ENCODE data around the gene LGI4. TPM values are rescaled to one million over a fixed set of nuclear protein-coding genes. Genes with fewer than 3 reads are reported as not detected.

The LGI4 gene
- total RNA-seq, 1 donor from 2014 or later: 0.27 TPM

DNA sequence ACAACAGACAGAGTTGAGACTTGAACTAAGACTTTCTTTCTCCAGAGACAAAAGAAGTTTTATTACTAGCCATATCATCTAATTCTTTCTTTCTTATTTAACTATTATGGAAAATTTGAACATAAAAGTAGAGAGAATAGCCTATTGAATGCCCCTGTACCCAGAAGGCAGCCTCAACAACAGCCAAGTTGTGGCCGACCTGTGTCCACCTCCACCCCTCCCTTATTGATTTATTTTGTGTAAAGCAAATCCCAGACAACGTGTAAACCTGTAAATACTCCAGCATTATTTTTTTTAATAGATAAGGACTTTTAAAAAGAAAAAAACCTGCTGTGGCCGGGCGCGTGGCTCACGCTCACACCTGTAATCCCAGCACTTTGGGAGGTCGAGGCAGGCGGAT lies 45.3 kb downstream of the LGI4 start:
- intact Hi-C loops (cut with micrococcal nuclease): no loop called here

DNA sequence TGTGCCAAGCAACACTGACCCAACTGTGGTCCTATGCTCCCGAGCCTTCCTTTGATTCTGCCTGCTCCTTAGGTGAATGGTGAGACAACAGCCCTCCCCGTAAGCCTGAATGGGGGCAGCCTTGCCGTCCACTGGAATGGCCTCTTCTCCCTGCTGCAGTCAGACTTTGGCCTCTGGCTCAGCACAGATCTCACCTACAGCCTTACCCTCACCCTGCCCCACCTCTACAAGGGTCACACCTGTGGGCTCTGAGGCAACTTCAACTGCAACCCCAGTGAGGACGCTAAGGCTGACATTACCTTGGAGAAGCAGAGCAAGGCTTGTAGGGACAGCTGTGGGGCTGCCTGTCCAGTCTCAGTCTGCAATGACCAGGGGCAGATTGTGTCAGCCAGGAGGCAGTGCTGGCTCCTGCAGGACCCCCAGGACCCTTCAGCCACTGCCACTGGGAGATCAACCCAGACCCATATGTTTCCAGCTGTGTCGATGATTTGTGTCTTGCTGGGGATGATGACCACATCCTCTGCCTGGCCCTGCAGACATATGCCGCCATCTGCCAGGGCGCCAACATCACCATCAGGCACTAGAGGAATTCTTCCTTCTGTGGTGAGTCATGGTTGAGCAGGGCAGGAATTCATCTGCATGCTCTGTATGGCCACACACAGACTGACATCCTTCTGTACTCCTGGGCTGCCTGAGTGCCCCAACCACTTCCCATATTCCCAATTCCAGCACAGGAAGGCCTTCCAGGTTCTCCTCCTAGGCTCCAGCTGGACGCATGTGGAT lies 46.5 kb downstream of the LGI4 start:
- intact Hi-C loops (cut with micrococcal nuclease): no loop called here

DNA sequence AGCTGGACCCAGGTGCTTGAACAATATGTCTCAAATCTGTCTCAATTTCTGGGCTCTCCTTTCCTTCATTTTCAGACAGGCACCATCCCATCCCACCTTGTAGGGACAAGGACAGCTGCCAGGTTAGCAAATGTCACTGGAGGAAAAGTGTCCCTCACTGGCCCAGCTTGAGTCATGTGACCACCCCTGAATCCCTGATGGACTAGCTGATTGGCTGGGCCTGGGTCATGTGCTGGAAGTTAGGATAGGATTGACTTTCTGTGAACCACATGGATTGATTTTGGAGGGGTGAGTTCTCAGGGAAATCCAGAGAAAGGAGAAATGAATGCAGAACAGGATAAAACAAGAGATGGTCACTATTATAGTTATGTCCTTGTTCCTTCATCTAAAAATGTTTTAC lies 47.5 kb downstream of the LGI4 start:
- intact Hi-C loops (cut with micrococcal nuclease): no loop called here

DNA sequence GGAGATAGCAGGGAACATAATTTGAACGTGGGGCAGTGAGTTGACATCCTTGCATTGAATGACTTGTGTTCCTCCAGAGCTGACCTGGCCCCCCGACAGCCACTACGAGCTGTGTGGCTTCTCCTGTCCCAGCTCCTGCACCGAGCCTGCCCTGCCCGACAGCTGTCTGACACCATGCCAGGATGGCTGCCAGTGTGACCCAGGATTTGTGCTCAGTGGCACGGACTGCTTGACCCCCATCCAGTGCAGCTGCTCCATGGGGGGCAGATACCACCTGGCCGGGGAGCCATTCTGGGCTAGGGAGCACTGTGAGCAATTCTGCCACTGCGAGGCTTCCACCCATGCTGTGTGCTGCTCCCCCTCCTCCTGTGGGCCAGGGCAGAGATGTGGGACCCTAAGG lies 48.4 kb downstream of the LGI4 start:
- intact Hi-C loops (cut with micrococcal nuclease): no loop called here

DNA sequence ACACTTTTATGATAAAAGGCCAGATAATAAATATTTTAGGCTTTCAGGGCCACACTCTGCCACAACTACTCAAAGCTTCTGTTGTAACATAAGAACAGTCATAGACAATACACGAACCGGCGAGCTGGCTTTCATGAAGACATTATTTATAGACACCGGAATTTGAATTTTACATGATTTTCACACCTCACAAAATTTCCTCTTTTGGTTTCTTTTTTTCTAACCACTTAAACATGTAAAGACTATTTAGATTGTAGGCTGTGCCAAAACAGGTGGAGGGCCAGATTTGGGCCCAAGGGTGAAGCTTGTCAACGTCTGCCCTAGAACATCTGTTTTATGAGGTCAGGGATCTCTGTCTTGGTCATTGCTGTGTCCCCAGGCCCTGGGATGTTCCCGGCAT lies 48.9 kb downstream of the LGI4 start:
- intact Hi-C loops (cut with micrococcal nuclease): no loop called here

DNA sequence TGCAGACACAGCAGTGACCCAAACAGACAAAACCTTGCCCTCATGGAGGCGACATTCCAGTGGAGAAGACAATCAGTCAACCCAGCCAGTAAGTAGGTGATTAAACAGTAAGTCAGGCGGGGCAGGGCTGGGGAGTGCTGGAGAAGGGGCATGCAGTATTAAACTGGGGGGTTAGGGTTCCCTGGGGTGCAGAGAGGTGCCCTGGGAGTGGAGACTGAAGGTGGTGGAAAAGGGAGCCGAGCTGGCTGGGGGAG lies 50.4 kb downstream of the LGI4 start:
- intact Hi-C loops (cut with micrococcal nuclease): no loop called here

DNA sequence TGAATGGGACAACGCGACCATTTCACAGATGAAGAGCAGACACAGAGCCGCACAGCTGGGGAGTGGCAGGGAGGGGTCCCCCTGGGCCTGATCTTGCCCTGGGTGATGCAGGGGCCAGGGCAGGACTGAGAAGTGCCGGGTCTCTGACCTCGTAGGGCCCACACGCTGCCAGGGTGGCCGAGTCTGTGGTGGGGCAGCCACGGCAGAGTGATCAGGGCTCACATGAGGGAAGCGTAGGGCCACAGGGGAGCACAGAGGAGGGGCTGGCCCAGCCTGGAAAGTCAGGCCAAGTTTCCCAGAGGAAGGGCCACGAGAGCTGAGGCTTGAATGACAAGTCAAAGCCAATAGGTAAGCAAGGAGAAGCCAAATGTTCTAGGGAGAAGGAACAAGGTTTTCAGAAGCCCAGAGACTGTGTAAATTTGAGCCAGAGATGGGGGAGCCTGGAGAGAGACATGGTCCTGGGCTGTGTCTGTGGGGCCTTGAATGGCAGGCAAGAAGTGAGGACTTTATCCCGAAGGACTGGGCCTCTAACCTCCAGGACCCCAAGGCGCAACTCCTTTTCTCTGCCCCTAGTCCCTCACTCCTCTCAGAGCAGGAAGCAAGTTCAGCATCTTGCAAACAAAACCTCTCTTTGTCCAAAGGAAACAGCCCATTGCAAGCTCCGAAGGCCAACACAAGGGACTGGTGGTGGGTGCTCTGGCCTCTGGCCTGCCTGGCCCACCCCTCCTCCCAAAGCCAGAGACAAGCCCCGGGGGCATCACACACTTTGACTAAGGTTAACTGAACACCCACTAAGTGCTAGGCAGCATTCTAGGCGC lies 51.0 kb downstream of the LGI4 start:
- intact Hi-C loops (cut with micrococcal nuclease): no loop called here

DNA sequence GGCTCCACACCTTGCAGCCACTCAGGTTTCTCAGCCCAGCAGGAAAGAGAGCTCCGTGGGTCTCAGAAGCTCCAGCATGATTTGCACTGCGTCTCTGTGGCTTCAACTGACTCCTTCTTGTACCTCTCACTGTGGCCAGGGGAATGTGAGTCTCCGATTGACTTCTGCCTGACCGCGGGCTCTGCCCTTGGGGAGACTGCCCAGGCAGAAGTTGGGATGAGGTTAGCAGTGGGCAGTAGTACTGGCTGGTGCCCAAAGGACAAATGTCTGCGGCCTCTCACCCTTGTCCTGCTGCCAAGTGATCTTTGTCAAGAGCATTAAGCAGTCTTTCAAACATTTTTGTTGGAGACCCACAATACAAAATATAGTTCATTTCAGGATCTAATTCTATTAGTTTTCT lies 53.7 kb downstream of the LGI4 start:
- intact Hi-C loops (cut with micrococcal nuclease): no loop called here

DNA sequence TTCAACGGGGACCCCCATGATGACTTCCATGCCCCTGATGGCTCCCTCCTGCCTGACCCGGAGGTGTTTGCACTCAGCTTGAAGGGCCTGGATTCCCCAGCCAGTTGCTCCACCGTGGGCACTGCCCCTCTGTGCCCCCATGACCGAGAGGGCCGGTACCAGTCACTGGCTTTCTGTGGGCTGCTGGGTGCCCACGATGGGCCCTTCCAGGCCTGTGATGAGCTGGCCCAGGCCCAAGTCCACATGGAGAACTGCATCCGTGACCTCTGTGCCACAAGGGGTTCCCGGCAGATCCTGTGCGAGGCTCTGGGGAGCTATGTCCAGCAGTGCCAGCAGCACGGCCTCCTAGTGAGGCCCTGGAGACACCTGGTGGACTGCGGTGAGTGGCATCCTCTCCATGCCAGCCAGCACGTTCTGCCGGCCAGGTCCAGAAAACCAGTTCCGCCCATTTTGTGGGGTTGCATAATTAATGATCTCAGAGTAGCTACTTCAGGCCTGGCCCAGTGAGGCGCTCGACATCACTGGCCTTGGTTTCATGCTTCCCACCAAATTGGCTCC lies 54.2 kb downstream of the LGI4 start:
- intact Hi-C loops (cut with micrococcal nuclease): no loop called here

DNA sequence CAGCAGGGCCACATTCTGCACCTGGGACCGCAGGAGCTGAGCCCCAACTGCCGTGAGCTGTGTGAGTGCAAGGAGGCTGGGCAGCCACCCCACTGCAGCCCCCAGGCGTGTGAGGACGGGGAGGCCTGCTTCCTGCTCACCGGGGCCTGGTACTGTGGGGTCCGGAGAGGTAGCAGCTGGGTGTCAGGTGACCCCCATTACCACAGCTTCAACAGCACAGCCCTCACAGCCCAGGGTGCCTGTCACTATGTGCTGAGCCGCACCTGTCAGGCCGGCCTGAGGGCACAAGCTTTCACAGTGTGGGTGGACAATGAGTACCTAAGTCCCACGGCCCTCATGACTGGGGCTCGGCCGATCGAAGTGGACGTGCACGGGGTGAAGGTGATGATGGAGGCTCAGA lies 55.0 kb downstream of the LGI4 start:
- intact Hi-C loops (cut with micrococcal nuclease): no loop called here

DNA sequence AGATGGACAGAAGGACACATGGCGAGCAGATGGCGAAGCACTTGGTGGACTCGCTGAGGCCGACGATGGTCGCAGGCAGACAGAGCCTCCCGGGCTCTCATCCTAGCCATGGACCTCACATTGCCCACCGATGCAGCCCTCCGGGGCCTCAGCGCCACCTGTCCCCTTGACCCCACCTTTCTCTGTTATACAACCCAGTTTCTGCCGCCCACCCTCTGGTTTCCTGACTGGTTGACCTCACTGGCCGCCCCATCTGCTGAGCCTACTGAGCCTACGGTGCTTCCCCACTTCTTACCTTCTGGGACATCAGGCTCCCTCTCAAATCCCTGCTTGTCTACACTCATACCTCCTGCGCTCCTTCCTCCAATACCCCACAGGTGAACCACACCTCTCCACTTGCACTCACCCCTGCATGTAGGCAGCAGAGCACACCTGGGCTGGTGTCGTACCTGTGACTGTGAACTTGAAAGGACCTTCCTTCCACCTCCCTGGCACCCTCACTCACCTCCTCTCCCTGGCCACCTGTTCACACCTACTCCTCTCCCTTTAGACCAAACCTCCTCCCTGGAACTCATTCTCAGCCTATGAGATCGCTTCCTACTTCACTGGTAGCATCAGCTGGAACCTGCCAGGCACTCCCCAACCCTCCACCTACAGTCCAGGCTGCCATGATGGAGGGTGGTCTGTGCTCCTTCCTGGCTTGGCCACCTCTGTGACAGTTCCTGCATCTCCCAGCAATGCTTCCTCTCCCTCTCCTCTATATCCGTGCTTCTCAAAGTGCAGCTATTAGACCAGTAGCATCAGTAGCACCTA lies 57.2 kb downstream of the LGI4 start:
- intact Hi-C loops (cut with micrococcal nuclease): no loop called here

DNA sequence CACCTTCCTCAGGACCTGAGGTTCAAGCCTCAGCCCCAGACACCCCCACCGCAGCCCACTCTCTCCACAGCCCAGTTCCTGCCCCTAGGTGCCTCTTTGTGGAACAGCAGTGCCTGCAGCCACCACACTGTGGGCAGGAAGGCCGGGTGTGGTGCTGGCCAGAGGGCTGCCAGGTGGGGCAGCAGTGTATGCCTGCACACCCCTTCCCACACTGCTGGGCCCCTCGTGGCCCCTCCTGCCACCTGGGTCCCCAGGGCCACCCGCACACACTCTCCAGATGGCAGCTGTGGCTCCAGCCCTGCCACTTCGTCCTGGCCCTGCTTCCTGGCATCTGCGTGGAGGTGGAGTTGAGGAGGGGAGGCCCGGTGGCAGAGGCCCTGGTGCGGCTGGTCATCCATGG lies 58.2 kb downstream of the LGI4 start:
- intact Hi-C loops (cut with micrococcal nuclease): no loop called here

DNA sequence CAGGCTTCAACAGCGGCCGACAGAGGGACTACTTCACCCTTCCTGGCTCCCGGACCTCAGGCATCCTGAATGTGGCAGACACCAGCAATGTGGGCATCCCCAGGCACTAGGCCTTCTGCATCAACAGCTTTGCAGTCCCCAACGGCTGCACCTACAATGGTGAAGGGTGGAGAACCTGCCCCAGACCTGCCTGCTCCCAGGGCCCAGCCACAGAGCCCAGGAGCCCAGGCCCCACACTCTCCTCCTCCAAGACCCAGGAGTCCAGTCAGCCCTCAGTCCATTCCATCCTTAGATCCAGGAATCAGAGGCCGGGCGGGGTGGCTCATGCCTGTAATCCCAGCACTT lies 58.9 kb downstream of the LGI4 start:
- intact Hi-C loops (cut with micrococcal nuclease): no loop called here

DNA sequence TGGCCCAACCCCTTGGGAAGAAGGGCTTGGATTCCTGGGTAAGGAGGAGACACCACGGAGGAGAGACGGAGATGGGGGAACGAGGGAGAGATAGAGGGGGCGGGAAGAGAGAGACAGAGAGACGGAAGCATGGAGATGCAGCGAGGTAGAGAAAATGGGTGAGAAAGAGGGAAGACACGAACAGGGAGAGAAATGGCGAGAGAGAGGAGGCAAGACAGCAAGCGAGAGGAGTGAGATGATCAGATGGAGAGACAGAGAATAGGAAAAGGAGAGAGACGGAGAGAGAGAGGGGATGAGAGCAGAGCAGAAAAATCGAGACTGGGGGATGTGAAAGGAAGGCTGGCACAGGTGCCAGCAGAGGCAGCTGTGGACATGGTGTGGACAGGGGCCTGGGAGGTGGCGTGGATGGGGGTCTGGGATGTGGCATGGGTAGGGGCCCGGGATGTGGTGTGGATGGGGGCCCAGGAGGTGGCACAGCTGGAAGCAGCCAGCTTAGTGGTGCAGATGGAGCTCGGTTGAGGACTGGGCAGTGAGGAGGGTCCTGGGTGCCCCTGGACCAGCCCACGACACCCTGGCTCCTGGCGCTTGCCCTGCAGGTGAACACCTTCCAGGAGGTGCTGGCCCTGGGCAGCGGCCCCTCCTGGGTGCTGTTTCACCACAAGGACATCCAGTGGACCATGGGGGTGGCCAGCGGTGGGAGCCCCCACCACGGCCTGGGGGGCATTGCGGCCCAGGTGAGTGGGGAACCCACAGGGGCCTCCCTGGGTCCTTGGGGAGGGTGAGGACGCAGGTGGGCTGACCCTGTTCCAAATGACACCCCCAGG lies 59.4 kb downstream of the LGI4 start:
- intact Hi-C loops (cut with micrococcal nuclease): no loop called here

Other genes starting within 250 kb of the LGI4 start
- 2.2 and 2.8 TPM in 2 replicates for gene ZNF30, start 208.2 kb downstream of the LGI4 start, total RNA-seq
- 13.7 and 14.8 TPM in 2 replicates for gene ZNF792, start 170.8 kb downstream of the LGI4 start, total RNA-seq
- gene GRAMD1A, start 134.7 kb downstream of the LGI4 start, total RNA-seq: 67.3 TPM in 2 replicates
- gene SCN1B, start 104.6 kb downstream of the LGI4 start, total RNA-seq: 0.50 and 0.52 TPM in 2 replicates
- gene HPN, start 93.3 kb downstream of the LGI4 start, total RNA-seq: not detected in 2 replicates
- gene FXYD3, start 19.2 kb downstream of the LGI4 start, total RNA-seq: not detected in 2 replicates
- gene FXYD1, start 3.8 kb upstream of the LGI4 start, total RNA-seq: 0.23 and 0.70 TPM in 2 replicates
- 0.70 and 1.9 TPM in 2 replicates for gene FXYD7, start 8.2 kb upstream of the LGI4 start, total RNA-seq
- 354 and 374 TPM in 2 replicates for gene FXYD5, start 19.7 kb upstream of the LGI4 start, total RNA-seq
- gene FAM187B, start 93.7 kb upstream of the LGI4 start, total RNA-seq: not detected in 2 replicates
- 0.70 and 1.2 TPM in 2 replicates for gene LSR, start 113.9 kb upstream of the LGI4 start, total RNA-seq
- 132 and 139 TPM in 2 replicates for gene USF2, start 133.9 kb upstream of the LGI4 start, total RNA-seq
- gene HAMP, start 147.5 kb upstream of the LGI4 start, total RNA-seq: 0.36 and 0.39 TPM in 2 replicates
- gene MAG, start 157.1 kb upstream of the LGI4 start, total RNA-seq: 0.09 and 0.36 TPM in 2 replicates
- 0.20 and 0.70 TPM in 2 replicates for gene CD22, start 194.1 kb upstream of the LGI4 start, total RNA-seq
- not detected in 2 replicates for gene FFAR1, start 212.8 kb upstream of the LGI4 start, total RNA-seq
- gene FFAR3, start 223.4 kb upstream of the LGI4 start, total RNA-seq: 0.16 TPM in 1 of 2 replicates, not detected in the other
- not detected in 2 replicates for gene GPR42, start 236.0 kb upstream of the LGI4 start, total RNA-seq